Measurements from ENCODE around the gene ALG14.

DNA sequence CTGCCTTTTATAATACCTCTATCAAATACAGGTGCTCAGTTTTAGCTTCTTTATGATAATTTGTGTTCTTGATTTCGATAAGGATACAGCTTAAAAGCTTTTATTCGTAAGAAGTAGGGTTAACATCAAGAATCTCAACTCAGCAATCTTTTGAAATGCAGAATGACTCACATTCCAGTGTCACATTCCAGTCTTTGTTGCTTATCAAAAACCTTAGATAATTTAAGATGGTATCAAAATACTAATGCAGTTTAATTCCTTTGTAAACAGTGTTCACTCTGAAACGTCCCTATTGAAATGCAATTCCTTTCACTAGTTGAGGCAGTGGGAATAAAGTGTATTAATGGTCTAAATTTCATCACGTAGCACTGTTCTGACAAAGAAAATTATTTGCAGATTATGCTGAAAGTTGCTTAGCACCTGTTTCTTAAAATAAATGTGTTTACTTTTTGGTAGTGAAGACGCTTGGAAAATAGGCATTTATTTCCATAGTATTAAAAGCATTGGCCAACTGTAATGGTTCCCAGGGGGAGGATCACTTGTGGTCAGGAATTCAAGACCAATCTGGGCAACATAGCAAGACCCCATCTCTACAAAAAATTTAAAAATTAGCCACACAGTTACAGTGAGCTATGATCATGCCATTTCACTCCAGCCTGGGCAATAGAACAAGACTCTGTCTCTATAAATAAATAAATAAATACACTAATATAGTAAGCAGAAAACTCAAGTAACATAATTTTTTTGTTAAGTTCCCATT is 135.7 kb downstream of the ALG14 start:
- TF ChIP-seq CTCF (IDR thresholded peaks at IDR 0.05) (no peak), POLR2AphosphoS5 (IDR thresholded peaks at IDR 0.05) (no peak)
